Adipose tissue (tissue), 3 donors: ENCODE measurements around the gene ZNF148. TPM values are rescaled to one million over a fixed set of nuclear protein-coding genes. Genes with fewer than 3 reads are reported as not detected.
"Not testable (repeated sequence)": the region's sequence is repeated elsewhere in the genome, so short reads cannot be mapped to it uniquely, and the experiment has no call there.

ENCODE experiments used
- H3K27ac ChIP-seq: one replicate; pipeline ENCODE4 v1.5.1; 2013; ENCODE audit warnings: low read depth, low read length
- WGBS, 3 donors: extraction: QIAGEN DNeasy Blood & Tissue Kit; methylation state at CpG; one replicate each; pipeline ENCODE4 v1.1.7; 2013; 5-methylcytosine and 5-hydroxymethylcytosine counted together
- polyA plus RNA-seq, 3 donors: library from polyadenylated mRNA; stranded (reverse); fragments of 200-250 nt; gene quantifications; one replicate each; pipeline ENCODE4 v1.2.3, GENCODE V29; 2013
- donor health status: healthy with polysubstance abuse.
- donor health status: Bipolar disorder and iron deficiency.
- donor health status: healthy.

The ZNF148 gene
- polyA plus RNA-seq, 3 donors = 3.1 to 5.8 (median 5.3) TPM

GRCh38 chr3:125349055-125349454 lies 26.1 kb downstream of the ZNF148 start:
- no peak overlapping the region for H3K27ac ChIP-seq
- 34 to 97% (median 93%) methylated on average over 3 of the region's 3 CpGs for WGBS, 3 donors

- H3K27ac ChIP-seq = not testable (repeated sequence)
- 92 to 100% (median 99%) methylated on average over 6 to 7 of the region's 7 CpGs for WGBS, 3 donors
Observed at GRCh38 chr3:125343367-125343766, 31.8 kb downstream of the ZNF148 start.

GRCh38 chr3:125340121-125340520 lies 35.0 kb downstream of the ZNF148 start:
- no peak overlapping the region for H3K27ac ChIP-seq
- WGBS, 3 donors = 95 to 100% (median 97%) methylated on average over 2 of the region's 2 CpGs

GRCh38 chr3:125337506-125337905 lies 37.6 kb downstream of the ZNF148 start:
- WGBS, 3 donors = 70 to 91% (median 76%) methylated on average over 2 of the region's 2 CpGs
- H3K27ac ChIP-seq = no peak overlapping the region

GRCh38 chr3:125334675-125335560 lies 40.2 kb downstream of the ZNF148 start:
- WGBS, 3 donors = 75 to 79% (median 76%) methylated on average over 5 of the region's 5 CpGs
- no peak overlapping the region for H3K27ac ChIP-seq

- H3K27ac ChIP-seq = no peak overlapping the region
- 48 to 51% (median 50%) methylated on average over 2 of the region's 2 CpGs for WGBS, 3 donors
Observed at GRCh38 chr3:125332504-125332903, 42.6 kb downstream of the ZNF148 start.

- no peak overlapping the region for H3K27ac ChIP-seq
Observed at GRCh38 chr3:125331243-125331642, 43.9 kb downstream of the ZNF148 start.

GRCh38 chr3:125326957-125327356 lies 48.2 kb downstream of the ZNF148 start:
- 73 to 75% (median 75%) methylated on average over 4 of the region's 4 CpGs for WGBS, 3 donors

GRCh38 chr3:125325746-125326145 lies 49.4 kb downstream of the ZNF148 start:
- no peak overlapping the region for H3K27ac ChIP-seq

More at GRCh38 chr3:125326957-125327356, 48.2 kb downstream of the ZNF148 start:
- no peak overlapping the region for H3K27ac ChIP-seq

- no peak overlapping the region for H3K27ac ChIP-seq
- 53 to 83% (median 62%) methylated on average over 1 of the region's 1 CpG for WGBS, 3 donors
Observed at GRCh38 chr3:125324341-125324740, 50.8 kb downstream of the ZNF148 start.

GRCh38 chr3:125322917-125323316 lies 52.2 kb downstream of the ZNF148 start:
- 96 to 98% (median 96%) methylated on average over 2 of the region's 2 CpGs for WGBS, 3 donors
- H3K27ac ChIP-seq = no peak overlapping the region

GRCh38 chr3:125322166-125322565 lies 53.0 kb downstream of the ZNF148 start:
- no peak overlapping the region for H3K27ac ChIP-seq
- 76 to 84% (median 79%) methylated on average over 6 of the region's 6 CpGs for WGBS, 3 donors

GRCh38 chr3:125319765-125320164 lies 55.4 kb downstream of the ZNF148 start:
- no peak overlapping the region for H3K27ac ChIP-seq
- 91 to 97% (median 96%) methylated on average over 2 of the region's 2 CpGs for WGBS, 3 donors

GRCh38 chr3:125318871-125319270 lies 56.3 kb downstream of the ZNF148 start:
- H3K27ac ChIP-seq = no peak overlapping the region

GRCh38 chr3:125318167-125318865 lies 56.8 kb downstream of the ZNF148 start:
- H3K27ac ChIP-seq = no peak overlapping the region
- 83 to 92% (median 88%) methylated on average over 4 of the region's 4 CpGs for WGBS, 3 donors

More at GRCh38 chr3:125318871-125319270, 56.3 kb downstream of the ZNF148 start:
- WGBS, 3 donors = 82 to 86% (median 85%) methylated on average over 4 of the region's 4 CpGs

GRCh38 chr3:125317761-125318160 lies 57.4 kb downstream of the ZNF148 start:
- 98 to 100% (median 100%) methylated on average over 1 of the region's 1 CpG for WGBS, 3 donors
- H3K27ac ChIP-seq = no peak overlapping the region

GRCh38 chr3:125316949-125317348 lies 58.2 kb downstream of the ZNF148 start:
- no peak overlapping the region for H3K27ac ChIP-seq

- H3K27ac ChIP-seq = no peak overlapping the region
- WGBS, 3 donors = 69 to 97% (median 74%) methylated on average over 1 of the region's 1 CpG
Observed at GRCh38 chr3:125316246-125316645, 58.9 kb downstream of the ZNF148 start.

GRCh38 chr3:125313060-125313635 lies 62.0 kb downstream of the ZNF148 start:
- no peak overlapping the region for H3K27ac ChIP-seq
- WGBS, 3 donors = 89 to 97% (median 92%) methylated on average over 6 of the region's 6 CpGs
